ENCODE results near the gene SAPCD2. TPM values are rescaled to one million over a fixed set of nuclear protein-coding genes. Genes with fewer than 3 reads are reported as not detected.

The SAPCD2 gene
- total and polyA plus RNA-seq, 2 of the 8 experiments (the other 6 are each of a cell fraction or from before 2014, with no cell fraction given) = 12.7 to 32.1 TPM

DNA sequence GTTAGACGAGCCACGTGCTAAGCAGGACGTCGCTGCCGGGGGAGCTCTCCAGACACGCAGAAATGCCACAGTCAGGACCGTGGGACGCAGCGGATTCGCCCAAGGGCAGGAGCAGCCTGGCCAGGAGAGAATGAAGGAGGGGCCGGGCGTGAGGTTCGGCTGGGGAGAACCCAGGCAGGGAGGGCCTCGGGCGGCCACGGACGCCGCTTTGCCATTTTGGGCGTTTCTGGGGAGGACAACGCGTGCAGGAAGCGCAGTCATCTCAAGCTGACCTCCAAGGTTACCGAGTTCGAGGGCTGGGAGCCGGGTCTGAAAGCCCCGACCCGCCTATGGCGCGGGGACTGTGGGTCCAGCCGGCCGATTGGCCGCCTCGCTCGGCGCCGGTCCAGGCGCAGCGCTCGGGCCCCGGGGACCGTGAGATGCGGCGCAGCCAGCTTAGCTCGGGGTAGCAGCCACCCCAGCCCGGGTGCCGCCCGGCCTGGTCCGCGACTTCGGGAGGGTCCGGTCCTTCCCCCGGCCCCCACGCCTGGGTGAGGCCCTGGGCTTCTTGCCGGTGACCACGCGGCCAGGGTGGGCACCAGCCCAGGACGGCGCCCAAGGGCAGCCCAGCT is 15.7 kb upstream of the SAPCD2 start:
- FAIRE-seq (no peak), DNase-seq (ENCODE audit: low read depth in 1 of 2, low spot score in 2 of 2) (no peak)
- Histone ChIP-seq H2BK120ac (replicated peaks; ENCODE audit: low read depth, low read length) (no peak overlapping the region), H3K79me1 (ENCODE audit: low read depth, low read length) (no peaks in the 10 kb centered on the region), H3K56ac (replicated peaks; ENCODE audit: insufficient read length, low read depth, low read length) (no peak overlapping the region), H4K8ac (ENCODE audit: extremely low read depth, insufficient read depth, low read length) (peak overlapping the region; percentile 39), H3K4me3 (ENCODE audit: extremely low read depth in 1 of 4, insufficient read depth in 2 of 4, low read depth in 3 of 4, low read length in 4 of 4) (peak overlapping the region; percentile 35 to 81 (median 71)), H3K9me3 (ENCODE audit: insufficient read depth in 2 of 2, low read depth in 1 of 2, low read length in 1 of 2) (no peaks in the 10 kb centered on the region), H2BK15ac (ENCODE audit: low read length) (no peak overlapping the region), H4K20me1 (replicated peaks in 1 of 2; ENCODE audit: control insufficient read depth in 1 of 2, insufficient read depth in 2 of 2, low read length in 2 of 2) (no peaks in the 10 kb centered on the region), H3K4me1 (replicated peaks in 1 of 4; ENCODE audit: control insufficient read depth in 3 of 4, insufficient read depth in 4 of 4, low read length in 3 of 4) (peaks cover 0 to 10% (median 4%) of the 10 kb centered on the region in 4 experiments; a peak in 4 of 7 replicates), H3K18ac (ENCODE audit: extremely low read depth, low read length) (no peak overlapping the region), H2AFZ (ENCODE audit: low read length) (no peak overlapping the region), H3K4ac (replicated peaks; ENCODE audit: insufficient read length, low read depth, low read length) (no peak overlapping the region), H2BK12ac (ENCODE audit: low read depth, low read length) (no peak overlapping the region; the same call in 1 of the 2 replicates), H3K36me3 (ENCODE audit: control insufficient read depth in 2 of 4, insufficient read depth in 4 of 4, low read length in 3 of 4) (no peaks in the 10 kb centered on the region; a peak in 1 of 8 replicates), H3K14ac (ENCODE audit: insufficient read length) (no peak overlapping the region), H4K91ac (replicated peaks; ENCODE audit: insufficient read length, low read length) (no peak overlapping the region), H3K4me2 (ENCODE audit: insufficient read depth in 1 of 2, low read depth in 2 of 2, low read length in 2 of 2) (peak overlapping the region; percentile 83 to 94), H3K23me2 (ENCODE audit: low read depth, low read length) (peaks cover 12% of the 10 kb centered on the region; the same call in 1 of the 2 replicates), H3K9ac (replicated peaks in 1 of 4; ENCODE audit: extremely low read depth in 1 of 4, low read depth in 3 of 4, low read length in 3 of 4) (peak overlapping the region in 3 of 4 experiments; percentile 25 to 53 (median 40); a peak in 2 of 7 replicates), H3K79me2 (ENCODE audit: control insufficient read depth in 1 of 2, insufficient read depth in 2 of 2, low read length in 2 of 2) (no peaks in the 10 kb centered on the region), H4K5ac (ENCODE audit: insufficient read length, low read depth, low read length) (no peak overlapping the region), H3K27me3 (replicated peaks in 1 of 4; ENCODE audit: control insufficient read depth in 3 of 4, extremely low read depth in 1 of 4, insufficient read depth in 3 of 4, low read length in 3 of 4) (peaks cover 0 to 11% (median 3%) of the 10 kb centered on the region in 4 experiments; a peak in 5 of 7 replicates), H3K23ac (ENCODE audit: insufficient read length) (no peak overlapping the region), H2AK5ac (ENCODE audit: low read depth, low read length) (no peak overlapping the region), H2BK5ac (ENCODE audit: low read depth, low read length) (no peak overlapping the region), H2BK20ac (ENCODE audit: low read length) (no peak overlapping the region), H3K27ac (ENCODE audit: low read depth, low read length) (no peak overlapping the region)
- 4% methylated on average over 54 of the region's 58 CpGs; no CpG with 5 or more reads in 1 of the 2 experiments for WGBS, 2 experiments (ENCODE audit: extremely low coverage in 1 of 2, insufficient coverage in 1 of 2, insufficient read length in 1 of 2, insufficient replicate concordance in 2 of 2, low coverage in 1 of 2, low lambda C conversion rate in 2 of 2, missing lambda C conversion rate in 1 of 2)
- no peak for TF ChIP-seq POLR2A (IDR thresholded peaks at IDR 0.05; ENCODE audit: control extremely low read depth in 1 of 2, low read depth in 2 of 2, low read length in 2 of 2)
- peak; percentile 40 for TF ChIP-seq ASH2L (IDR thresholded peaks at IDR 0.05; ENCODE audit: low read length)
- 0 out of 2 replicates have a peak, but pooled peaks have one; percentile 65 for TF ChIP-seq RBBP5 (IDR thresholded peaks at IDR 0.05; ENCODE audit: borderline replicate concordance, low read depth, low read length)
- peak; percentile 35 for TF ChIP-seq EZH2 (IDR thresholded peaks at IDR 0.05; ENCODE audit: low read depth, low read length, severe bottlenecking)
- no peak for TF ChIP-seq CEBPB (IDR thresholded peaks at IDR 0.05; ENCODE audit: low read depth, low read length)
- POLR2A ChIA-PET (ENCODE audit: partially characterized antibody) = interaction anchor here (0.8 to 1.8 kb wide), 11 partner anchors 8 to 155 kb away, joined by 3 to 9 read pairs (median 4); partner anchors contain the start of genes NPDC1, SAPCD2, TPRN and TUBB4B
- CTCF ChIA-PET (ENCODE audit: partially characterized antibody) = interaction anchor here (0.7 to 7.8 kb wide), 6 partner anchors 19 to 61 kb away, joined by 3 to 80 read pairs (median 4); partner anchors contain the start of gene SAPCD2
